Inferior parietal cortex (tissue), 1 donor: ENCODE measurements around the gene PLXNA2.

ENCODE experiments used
- DNase-seq: peaks from one replicate; pipeline ENCODE4 v3.0.0-alpha.2; 2016; ENCODE audit errors: extremely low spot score

PLXNA2 gene

GRCh38 chr1:208225954-208226937 is 17.9 kb downstream of the PLXNA2 start:
- DNase-seq: no peak

- no peak for DNase-seq
Measured at GRCh38 chr1:208224192-208224713, 19.9 kb downstream of the PLXNA2 start.

GRCh38 chr1:208223136-208223535 is 21.0 kb downstream of the PLXNA2 start:
- no peak for DNase-seq

- DNase-seq: no peak
Measured at GRCh38 chr1:208222376-208223126, 21.6 kb downstream of the PLXNA2 start.

- no peak for DNase-seq
Measured at GRCh38 chr1:208221291-208221622, 22.9 kb downstream of the PLXNA2 start.

- no peak for DNase-seq
Measured at GRCh38 chr1:208219659-208220282, 24.4 kb downstream of the PLXNA2 start.

- no peak for DNase-seq
Measured at GRCh38 chr1:208219098-208219658, 25.0 kb downstream of the PLXNA2 start.

- DNase-seq: no peak
Measured at GRCh38 chr1:208218237-208219097, 25.7 kb downstream of the PLXNA2 start.

GRCh38 chr1:208217781-208218180 is 26.4 kb downstream of the PLXNA2 start:
- DNase-seq: no peak

GRCh38 chr1:208216806-208217205 is 27.4 kb downstream of the PLXNA2 start:
- DNase-seq: no peak

GRCh38 chr1:208216062-208216461 is 28.1 kb downstream of the PLXNA2 start:
- no peak for DNase-seq

GRCh38 chr1:208215393-208215792 is 28.8 kb downstream of the PLXNA2 start:
- DNase-seq: no peak

- no peak for DNase-seq
Measured at GRCh38 chr1:208213786-208214185, 30.4 kb downstream of the PLXNA2 start.

GRCh38 chr1:208212893-208213292 is 31.3 kb downstream of the PLXNA2 start:
- DNase-seq: no peak

- no peak for DNase-seq
Measured at GRCh38 chr1:208211921-208212843, 32.0 kb downstream of the PLXNA2 start.

- no peak for DNase-seq
Measured at GRCh38 chr1:208209896-208210589, 34.1 kb downstream of the PLXNA2 start.

- no peak for DNase-seq
Measured at GRCh38 chr1:208209286-208209685, 34.9 kb downstream of the PLXNA2 start.

- DNase-seq: no peak
Measured at GRCh38 chr1:208208132-208208487, 36.1 kb downstream of the PLXNA2 start.
